Heart left ventricle (tissue), 16 donors: Measurements from ENCODE around the gene MAML2. TPM values are rescaled to one million over a fixed set of nuclear protein-coding genes. Genes with fewer than 3 reads are reported as not detected.
A peak's percentile ranks its signal among the peaks of the same experiment; 100 is the strongest.

Experiments used
- ATAC-seq, 4 donors: fragments of 200-7000 bp; cut with Tn5 transposase; one replicate each; pipeline ENCODE4 v1.9.1; 2020 to 2022; ENCODE audit warnings: moderate library complexity in 4 of 4, mild to moderate bottlenecking in 3 of 4, moderate number of reproducible peaks in 1 of 4
- DNase-seq, 5 donors: peaks; one replicate each; pipeline ENCODE4 v3.0.0-alpha.2; 2020
- H3K27ac ChIP-seq, 12 donors: fragments of 200-600 bp; sonication (generic) in 4 of 12; one replicate each; pipeline versions ENCODE4 v1.5.0 to v1.8.0; 2016 to 2022; ENCODE audit warnings: mild to moderate bottlenecking in 2 of 12
- H3K27me3 ChIP-seq, 9 donors: fragments of 200-600 bp; sonication (generic) in 2 of 9; one replicate each; pipeline versions ENCODE4 v1.5.1 to v1.8.0; 2016 to 2022; ENCODE audit warnings: mild to moderate bottlenecking in 3 of 9
- H3K36me3 ChIP-seq, 9 donors: fragments of 200-600 bp; sonication (generic) in 2 of 9; one replicate each; pipeline versions ENCODE4 v1.5.0 to v1.8.0; 2018 to 2022; ENCODE audit warnings: mild to moderate bottlenecking in 2 of 9
- H3K4me1 ChIP-seq, 12 donors: fragments of 200-600 bp; sonication (generic) in 4 of 12; one replicate each; pipeline versions ENCODE4 v1.5.0 to v1.8.0; 2016 to 2022; ENCODE audit warnings: mild to moderate bottlenecking in 3 of 12
- H3K4me3 ChIP-seq, 12 donors: fragments of 200-600 bp; sonication (generic) in 4 of 12; one replicate each; pipeline versions ENCODE4 v1.5.0 to v1.8.0; 2017 to 2022; ENCODE audit warnings: mild to moderate bottlenecking in 9 of 12, moderate library complexity in 4 of 12
- H3K9me3 ChIP-seq, 12 donors: fragments of 200-600 bp; sonication (generic) in 4 of 12; one replicate each; pipeline versions ENCODE4 v1.5.0 to v1.8.0; 2016 to 2022; ENCODE audit warnings: mild to moderate bottlenecking in 1 of 12
- CTCF ChIP-seq, 12 donors: fragments of 200-600 bp; sonication (generic) in 4 of 12; IDR thresholded peaks; one replicate each; pipeline versions ENCODE4 v1.5.0 to v1.8.0; 2018 to 2022; ENCODE audit warnings: antibody characterized with exemption in 12 of 12, mild to moderate bottlenecking in 5 of 12
- POLR2A ChIP-seq, 2 donors: fragments of 450-650 bp; IDR thresholded peaks; one replicate each; pipeline ENCODE4 v1.6.1; 2017; ENCODE audit warnings: antibody characterized with exemption in 2 of 2, mild to moderate bottlenecking in 2 of 2, moderate library complexity in 2 of 2
- WGBS, 4 donors: extraction: QIAGEN DNeasy Blood & Tissue Kit in 2 of 4; methylation state at CpG; one replicate each; pipeline versions ENCODE4 v1.1.5 to v1.1.7; 2013 to 2018; 5-methylcytosine and 5-hydroxymethylcytosine counted together
- intact Hi-C, 10 donors: fragments of 100-400 bp; cut with DNase I; formaldehyde crosslinking; loops; one replicate each; pipeline versions ENCODE4 v1.11.1 to v1.14.2; 2022
- polyA plus RNA-seq, 2 donors: library from polyadenylated mRNA; stranded (reverse); fragments of 200-250 nt; gene quantifications; one replicate each; pipeline ENCODE4 v1.2.3, GENCODE V29; 2013
- total RNA-seq, 9 donors: library from RNA; depleted of rRNA in 2 of 9; stranded (reverse); fragments of >200 nt in 2 of 9; fragmentation: NEBNext Ultra II Directional in 3 of 9; extraction: Animal tissue kit (Norgen Biotek cat#: 25700) in 3 of 9; gene quantifications; one replicate each; pipeline versions ENCODE4 v1.1.0 to v1.2.4, GENCODE V29; 2016 to 2023
- donor health status: ischemic (EF 13 %, LVEDD 7.1; RV severe dilation, severe dysfunction).
- donor health status: healthy with polysubstance abuse.
- donor health status: DM: no; HTN: yes; CAD: no.
- donor health status: DM: no; HTN: no; CAD: no.
- donor health status: ischemic (EF 25% LVEDD 6.9; RV normal size, moderate dysfunction).
- donor health status: ischemic (EF 25% LVEDD 5.7; RV mildly dilated, moderate dysfunction).
- donor health status: healthy.
- donor health status: DM: yes; HTN: yes; CAD: no.
- donor health status: ischemic (EF 35%, LVEDD 5.7; RV mildly dilated, moderate dysfunction).
- donor health status: nonischemic (EF 11% LVEDD 7.7; RV severe dilation, severe dysfunction).
- donor health status: DM: yes; HTN: yes; CAD: no.
- donor health status: PGD.
- donor health status: ischemic (EF 29% LVEDD 5.4; RV normal size, mild dysfunction).
- donor health status: nonischemic (EF 23%, LVEDD 6.1; RV moderate dilation, normal function).

MAML2 gene
- total and polyA plus RNA-seq, 11 donors = 1.3 to 10.8 (median 4.8) TPM

GRCh38 chr11:96075532-96075959 is 267.4 kb downstream of the MAML2 start:
- TF ChIP-seq CTCF (IDR thresholded peaks at IDR 0.05) (no peak), POLR2A (IDR thresholded peaks at IDR 0.05) (no peak)
- 61 to 75% (median 68%) methylated on average over 5 of the region's 5 CpGs for WGBS, 4 donors
- DNase-seq (no peak), ATAC-seq (no peak)
- intact Hi-C loops = no loop called here
- H3K27me3 ChIP-seq = no peaks in the 10 kb centered on the region
- peaks cover 0 to 49% (median 18%) of the 10 kb centered on the region in 12 donors for H3K4me1 ChIP-seq
- H3K27ac ChIP-seq = peak overlapping the region in 8 of 12 donors; percentile 10 to 69 (median 38)
- H3K36me3 ChIP-seq = peaks cover 0 to 4% (median 0%) of the 10 kb centered on the region in 9 donors
- no peaks in the 10 kb centered on the region for H3K9me3 ChIP-seq
- no peak overlapping the region for H3K4me3 ChIP-seq

DNA sequence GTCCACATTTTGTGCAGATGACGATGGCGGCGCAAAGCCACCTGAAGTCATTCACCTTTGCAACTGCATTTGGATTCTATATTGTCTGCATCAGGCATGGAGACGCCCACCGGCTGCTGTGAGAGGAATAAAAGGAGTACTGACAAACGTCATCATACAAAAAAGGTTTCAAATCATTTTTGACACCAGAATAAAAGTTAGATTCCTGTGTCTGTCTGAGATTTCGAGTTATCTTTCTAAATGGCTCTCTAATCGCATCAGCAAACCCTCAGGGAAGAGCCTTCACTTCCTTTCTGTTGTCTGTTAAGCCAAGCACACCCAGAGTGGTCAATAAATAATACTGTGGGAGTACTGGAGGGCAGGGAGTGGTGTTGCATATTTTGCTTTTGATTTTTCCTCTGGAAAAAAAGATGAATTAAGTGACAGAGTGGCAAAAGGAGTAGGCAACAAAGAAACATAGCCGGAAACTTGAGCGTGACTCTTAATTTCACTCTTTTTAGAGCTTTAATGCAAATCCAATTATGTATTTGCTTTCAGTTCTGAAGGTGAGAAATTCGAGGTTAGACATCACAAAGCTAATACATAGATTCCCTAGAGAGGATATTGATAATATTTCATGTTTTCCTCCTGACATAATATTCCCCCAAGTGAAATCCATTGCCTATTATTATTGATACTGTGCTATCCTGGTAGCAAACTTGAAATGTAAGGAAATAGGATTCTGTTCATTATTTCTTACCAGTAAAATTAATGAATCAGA is 268.3 kb downstream of the MAML2 start:
- Histone ChIP-seq H3K9me3 (no peaks in the 10 kb centered on the region), H3K4me3 (no peak overlapping the region), H3K36me3 (peaks cover 0 to 4% (median 0%) of the 10 kb centered on the region in 9 donors), H3K27ac (peak overlapping the region in 7 of 12 donors; percentile 10 to 69 (median 42)), H3K4me1 (peaks cover 0 to 49% (median 18%) of the 10 kb centered on the region in 12 donors), H3K27me3 (no peaks in the 10 kb centered on the region)
- TF ChIP-seq CTCF (IDR thresholded peaks at IDR 0.05) (no peak), POLR2A (IDR thresholded peaks at IDR 0.05) (no peak)
- intact Hi-C loops = no loop called here
- no peak for DNase-seq
- ATAC-seq = no peak
- WGBS, 4 donors = 66 to 72% (median 69%) methylated on average over 11 of the region's 11 CpGs

GRCh38 chr11:96073536-96073935 is 269.5 kb downstream of the MAML2 start:
- DNase-seq (no peak), ATAC-seq (no peak)
- Histone ChIP-seq H3K9me3 (no peaks in the 10 kb centered on the region), H3K4me1 (peaks cover 0 to 49% (median 18%) of the 10 kb centered on the region in 12 donors), H3K27me3 (no peaks in the 10 kb centered on the region), H3K27ac (no peak overlapping the region), H3K36me3 (peaks cover 0 to 2% (median 0%) of the 10 kb centered on the region in 9 donors), H3K4me3 (no peak overlapping the region)
- intact Hi-C loops = no loop called here
- TF ChIP-seq POLR2A (IDR thresholded peaks at IDR 0.05) = no peak
- TF ChIP-seq CTCF (IDR thresholded peaks at IDR 0.05) = no peak
- 96 to 99% (median 97%) methylated on average over 6 of the region's 6 CpGs for WGBS, 4 donors

- no peak for TF ChIP-seq POLR2A (IDR thresholded peaks at IDR 0.05)
- TF ChIP-seq CTCF (IDR thresholded peaks at IDR 0.05) = no peak
- ATAC-seq = peak in 3 of 4 donors; percentile 23 to 38 (median 27)
- Histone ChIP-seq H3K4me3 (no peak overlapping the region), H3K9me3 (no peaks in the 10 kb centered on the region), H3K27me3 (no peaks in the 10 kb centered on the region), H3K36me3 (no peaks in the 10 kb centered on the region), H3K27ac (no peak overlapping the region), H3K4me1 (peaks cover 0 to 45% (median 18%) of the 10 kb centered on the region in 12 donors)
- DNase-seq = no peak
- intact Hi-C loops = no loop called here
- WGBS, 4 donors = 88 to 89% (median 89%) methylated on average over 7 of the region's 7 CpGs
Observed at GRCh38 chr11:96072592-96072991, 270.4 kb downstream of the MAML2 start.
